ENCODE measurements around the gene LRRC25. TPM values are rescaled to one million over a fixed set of nuclear protein-coding genes. Genes with fewer than 3 reads are reported as not detected.
A peak's percentile ranks its signal among the peaks of the same experiment; 100 is the strongest.

LRRC25 gene
- total RNA-seq, 6 experiments from 2014 or later, result not detected

DNA sequence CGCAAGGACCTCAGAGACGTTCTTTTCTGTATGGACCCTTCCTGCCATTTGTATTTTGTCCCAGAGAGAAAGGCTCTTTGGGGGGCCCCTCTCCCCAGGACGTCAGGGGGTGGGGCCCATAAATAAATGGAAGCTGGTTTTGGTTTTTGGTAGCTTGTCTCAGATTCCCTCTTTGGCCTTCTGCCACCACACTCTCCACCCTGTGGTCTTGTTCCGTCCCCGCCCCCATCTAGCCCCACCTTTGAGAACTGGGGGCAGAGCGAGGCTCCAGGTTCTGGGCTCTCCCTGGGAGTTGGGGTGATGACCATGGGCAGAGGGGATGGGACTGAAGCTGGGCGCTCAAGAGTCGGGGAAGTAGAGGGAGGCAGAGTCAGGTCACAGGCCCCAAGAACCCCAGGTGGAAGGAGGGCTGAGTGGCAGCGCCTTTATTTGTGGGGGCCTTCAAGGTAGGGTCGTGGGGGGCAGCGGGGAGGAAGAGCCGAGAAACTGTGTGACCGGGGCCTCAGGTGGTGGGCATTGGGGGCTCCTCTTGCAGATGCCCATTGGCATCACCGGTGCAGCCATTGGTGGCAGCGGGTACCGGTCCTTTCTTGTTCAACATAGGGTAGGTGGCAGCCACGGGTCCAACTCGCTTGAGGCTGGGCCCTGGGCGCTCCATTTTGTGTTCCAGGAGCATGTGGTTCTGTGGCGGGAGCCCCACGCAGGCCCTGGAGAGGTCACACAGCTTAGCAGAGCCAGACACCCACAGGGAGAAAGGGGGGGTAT, 37.2 kb upstream of the LRRC25 start:
- no peak for DNase-seq
- H3K27me3 Mint-ChIP-seq (ENCODE audit: insufficient read depth), result peaks cover 21% of the 10 kb centered on the region

DNA sequence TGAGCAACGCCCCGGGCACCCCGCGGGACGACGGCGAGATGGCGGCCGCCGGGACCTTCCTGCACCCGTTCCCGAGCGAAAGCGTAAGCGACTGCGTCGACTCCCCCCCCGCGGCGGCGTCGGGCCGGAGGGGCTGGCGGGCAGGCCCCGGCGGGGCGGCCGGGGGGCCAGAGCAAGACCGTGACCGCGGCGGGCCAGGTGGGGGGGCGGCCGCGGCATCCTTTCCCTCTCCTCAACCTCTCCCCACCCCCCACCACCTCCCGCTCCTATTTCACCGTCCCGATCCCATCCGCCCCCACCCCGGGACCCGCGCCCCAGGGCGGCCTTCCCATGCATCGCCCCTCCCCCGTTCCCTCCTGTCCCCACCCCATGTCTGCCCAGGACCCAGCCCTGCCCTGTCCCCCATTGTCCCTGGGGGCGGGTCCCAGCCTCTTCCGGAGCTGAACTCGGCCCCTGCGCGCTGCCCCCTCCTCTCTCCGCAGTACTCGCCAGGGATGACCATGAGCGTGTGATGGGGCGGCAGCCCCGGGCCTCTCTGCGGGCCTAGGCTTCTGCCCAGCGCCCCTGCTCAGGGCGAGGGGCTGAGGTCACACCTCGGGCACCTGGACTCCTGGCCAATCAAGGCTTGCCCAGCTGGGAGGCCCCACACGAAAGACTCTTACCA, 36.4 kb upstream of the LRRC25 start:
- no peak for TF ChIP-seq CTCF (IDR thresholded peaks at IDR 0.05)
- Mint-ChIP-seq H3K36me3 (ENCODE audit: low read depth) (peaks cover 14% of the 10 kb centered on the region), H3K4me1 (ENCODE audit: low read depth) (peaks cover 9% of the 10 kb centered on the region), H3K27ac (no peak overlapping the region), H3K4me3 (peak overlapping the region; percentile 57), H3K9me3 (peaks cover 8% of the 10 kb centered on the region), H3K27me3 (ENCODE audit: insufficient read depth) (peaks cover 21% of the 10 kb centered on the region)
- DNase-seq, result no peak

More for the DNA sequence above, 37.2 kb upstream of the LRRC25 start:
- H3K4me3 Mint-ChIP-seq, result peak overlapping the region; percentile 57
- no peak for TF ChIP-seq CTCF (IDR thresholded peaks at IDR 0.05)
- no peak overlapping the region for H3K27ac Mint-ChIP-seq
- H3K9me3 Mint-ChIP-seq, result peaks cover 8% of the 10 kb centered on the region
- H3K4me1 Mint-ChIP-seq (ENCODE audit: low read depth), result peaks cover 16% of the 10 kb centered on the region
- peaks cover 14% of the 10 kb centered on the region for H3K36me3 Mint-ChIP-seq (ENCODE audit: low read depth)

GRCh38 chr19:18433015-18433691, 35.7 kb upstream of the LRRC25 start:
- Mint-ChIP-seq H3K36me3 (ENCODE audit: low read depth) (peaks cover 14% of the 10 kb centered on the region), H3K4me3 (no peak overlapping the region), H3K27ac (no peak overlapping the region), H3K9me3 (peaks cover 8% of the 10 kb centered on the region), H3K27me3 (ENCODE audit: insufficient read depth) (peaks cover 20% of the 10 kb centered on the region), H3K4me1 (ENCODE audit: low read depth) (peaks cover 5% of the 10 kb centered on the region; the same call in 1 of the 2 replicates)
- DNase-seq, result no peak
- TF ChIP-seq CTCF (IDR thresholded peaks at IDR 0.05), result no peak

- Mint-ChIP-seq H3K27ac (peak overlapping the region; percentile 31; the same call in 1 of the 2 replicates), H3K36me3 (ENCODE audit: low read depth) (peaks cover 14% of the 10 kb centered on the region), H3K27me3 (ENCODE audit: insufficient read depth) (peaks cover 19% of the 10 kb centered on the region), H3K4me1 (ENCODE audit: low read depth) (peaks cover 5% of the 10 kb centered on the region; the same call in 1 of the 2 replicates), H3K4me3 (no peak overlapping the region), H3K9me3 (peaks cover 8% of the 10 kb centered on the region)
- DNase-seq, result no peak
- TF ChIP-seq CTCF (IDR thresholded peaks at IDR 0.05), result no peak
Observed at GRCh38 chr19:18432275-18433014, 35.0 kb upstream of the LRRC25 start.

All from HFFc6 (cell line).